GM18861 (cell line): ENCODE results near the gene SLC12A7.
"Not testable (repeated sequence)": the region's sequence is repeated elsewhere in the genome, so short reads cannot be mapped to it uniquely, and the experiment has no call there.

ENCODE experiments used
- ATAC-seq: cut with Tn5 transposase; IDR thresholded peaks from one replicate; pipeline ENCODE4 v1.9.1; 2021; ENCODE audit not compliant: unreplicated experiment

The SLC12A7 gene

DNA sequence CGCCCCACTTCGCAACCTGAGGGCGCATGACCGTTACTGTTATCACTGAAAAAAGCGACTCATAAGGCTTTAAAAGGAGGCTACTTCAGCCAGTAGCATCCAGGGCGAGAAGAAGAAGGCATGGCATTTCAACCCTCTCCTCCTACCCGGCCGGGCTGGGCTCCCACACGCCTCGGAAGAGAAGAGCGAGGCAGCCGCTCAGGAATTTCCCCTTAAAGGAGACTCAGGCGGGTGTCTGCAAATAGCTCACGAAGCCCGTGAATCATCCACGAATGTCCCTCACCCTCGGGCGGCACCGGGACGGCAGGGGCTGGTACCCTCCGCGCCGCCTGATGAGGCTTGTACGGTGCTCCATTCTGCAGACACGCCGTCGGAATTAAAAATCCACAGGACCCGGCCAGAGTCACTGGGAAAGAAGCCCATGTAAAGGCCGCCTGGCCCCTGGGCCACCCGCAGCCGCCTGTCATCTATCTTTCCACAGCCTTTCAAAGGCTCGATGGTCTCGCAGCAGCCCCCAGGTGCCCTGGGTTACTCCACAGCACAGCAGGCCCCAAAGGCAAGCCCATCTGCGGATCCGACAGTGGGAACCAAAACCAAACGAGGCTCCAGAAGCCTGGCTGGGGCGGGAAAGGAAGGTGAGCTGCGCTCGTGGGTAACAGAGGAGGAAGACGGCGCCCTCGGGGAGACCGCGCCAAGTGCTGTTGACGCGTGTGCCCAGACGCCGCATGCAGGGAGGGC, 11.8 kb downstream of the SLC12A7 start:
- ATAC-seq = no peak

DNA sequence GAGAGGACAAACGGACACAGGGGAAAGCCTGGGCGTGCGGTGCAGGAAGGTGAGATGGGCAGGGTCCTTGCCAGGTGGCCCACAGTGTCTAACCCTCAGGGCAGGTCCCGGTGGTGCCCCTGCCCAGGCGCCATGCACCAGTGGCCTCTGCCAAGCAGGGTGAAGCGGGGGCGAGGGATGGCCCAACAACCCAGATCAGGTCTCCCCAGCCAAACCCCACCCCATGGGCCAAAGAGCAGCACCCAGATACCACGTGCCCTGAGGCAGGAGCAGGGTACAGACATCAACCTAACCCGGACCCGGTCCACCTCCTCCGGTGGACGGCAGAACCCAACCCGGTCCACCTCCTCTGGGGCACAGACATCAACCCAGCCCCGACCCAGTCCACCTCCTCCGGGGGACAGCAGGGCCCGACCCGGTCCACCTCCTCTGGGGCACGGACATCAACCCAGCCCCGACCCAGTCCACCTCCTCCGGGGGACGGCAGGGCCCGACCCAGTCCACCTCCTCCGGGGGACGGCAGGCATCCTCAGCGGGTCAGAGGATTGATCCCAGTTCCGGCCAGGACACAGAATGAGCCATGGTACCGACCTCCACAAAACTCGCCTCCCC, 12.8 kb downstream of the SLC12A7 start:
- no peak for ATAC-seq

DNA sequence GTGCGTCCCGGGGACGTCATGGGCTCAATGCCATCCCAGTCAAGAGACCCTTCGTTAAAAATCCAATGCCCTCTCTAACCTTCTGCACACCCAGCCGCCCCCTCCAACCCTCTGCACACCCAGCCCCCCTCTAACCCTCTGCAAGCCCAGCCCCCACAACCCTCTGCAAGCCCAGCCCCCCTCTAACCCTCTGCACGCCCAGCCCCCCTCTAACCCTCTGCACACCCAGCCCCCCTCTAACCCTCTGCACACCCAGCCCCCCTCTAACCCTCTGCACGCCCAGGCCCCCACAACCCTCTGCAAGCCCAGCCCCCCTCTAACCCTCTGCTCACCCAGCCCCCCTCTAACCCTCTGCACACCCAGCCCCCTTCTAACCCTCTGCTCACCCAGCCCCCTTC, 13.9 kb downstream of the SLC12A7 start:
- ATAC-seq = not testable (repeated sequence)

DNA sequence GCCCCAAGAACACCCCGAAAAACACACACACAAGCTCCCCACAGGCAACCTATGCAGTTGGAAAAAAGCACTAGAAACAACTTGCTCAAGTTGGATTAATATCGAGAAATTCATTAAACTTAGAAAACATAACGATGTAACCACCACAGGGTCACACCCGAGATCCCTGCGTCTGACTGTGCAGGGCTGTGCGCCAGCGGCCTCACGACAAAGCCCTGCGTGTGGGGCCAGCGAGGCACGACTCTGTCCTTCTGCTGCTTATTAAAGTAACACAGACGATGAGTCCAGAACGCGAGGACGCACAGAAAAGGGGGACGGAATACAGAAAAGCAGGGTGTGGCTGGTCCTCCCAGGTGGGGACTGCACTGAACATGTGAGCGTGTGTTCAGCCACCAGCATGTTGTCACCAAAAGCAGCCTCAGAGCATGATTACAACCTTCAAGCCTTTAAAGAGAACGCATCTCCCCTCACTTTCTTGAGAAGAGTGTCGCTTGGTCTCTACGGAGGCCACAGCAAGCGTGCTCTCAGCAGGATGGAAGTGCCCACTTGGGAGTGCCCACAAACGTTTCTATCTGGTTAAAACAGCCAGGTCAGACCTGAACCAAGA, 14.4 kb downstream of the SLC12A7 start:
- ATAC-seq = no peak

- no peak for ATAC-seq
These were observed 15.0 kb downstream of the SLC12A7 start for GRCh38 chr5:1096838-1097237.

- ATAC-seq = no peak
These were observed 15.9 kb downstream of the SLC12A7 start for GRCh38 chr5:1095990-1096363.

GRCh38 chr5:1095302-1095989, 16.4 kb downstream of the SLC12A7 start:
- ATAC-seq = no peak

- no peak for ATAC-seq
These were observed 17.1 kb downstream of the SLC12A7 start for GRCh38 chr5:1094670-1095190.

DNA sequence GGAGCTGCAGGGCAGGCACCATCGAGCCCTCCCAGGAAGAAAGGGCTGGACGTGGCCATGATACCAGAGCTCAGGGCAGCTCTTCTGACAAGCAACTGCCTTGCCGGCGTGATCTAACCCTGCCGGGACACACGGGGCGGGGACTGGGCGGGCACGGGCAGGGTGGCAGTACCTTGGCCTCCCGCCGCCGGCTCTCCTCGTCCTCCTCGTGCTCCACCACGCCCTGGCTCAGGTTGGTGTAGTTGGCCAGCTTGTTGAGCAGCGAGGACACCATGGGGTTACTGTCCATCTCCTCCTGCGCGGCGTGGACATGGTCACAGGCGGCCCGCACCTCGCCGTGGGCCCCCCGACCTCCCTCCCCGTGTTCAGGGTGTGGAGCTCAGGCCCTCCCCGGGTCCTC, 18.5 kb downstream of the SLC12A7 start:
- ATAC-seq = no peak

- no peak for ATAC-seq
These were observed 19.7 kb downstream of the SLC12A7 start for GRCh38 chr5:1092122-1092521.

- ATAC-seq = no peak
These were observed 20.2 kb downstream of the SLC12A7 start for GRCh38 chr5:1091632-1092031.

- no peak for ATAC-seq
These were observed 21.3 kb downstream of the SLC12A7 start for GRCh38 chr5:1090538-1090937.

- ATAC-seq = no peak
These were observed 22.2 kb downstream of the SLC12A7 start for GRCh38 chr5:1089621-1090040.

- ATAC-seq = no peak
These were observed 22.7 kb downstream of the SLC12A7 start for GRCh38 chr5:1089146-1089545.

DNA sequence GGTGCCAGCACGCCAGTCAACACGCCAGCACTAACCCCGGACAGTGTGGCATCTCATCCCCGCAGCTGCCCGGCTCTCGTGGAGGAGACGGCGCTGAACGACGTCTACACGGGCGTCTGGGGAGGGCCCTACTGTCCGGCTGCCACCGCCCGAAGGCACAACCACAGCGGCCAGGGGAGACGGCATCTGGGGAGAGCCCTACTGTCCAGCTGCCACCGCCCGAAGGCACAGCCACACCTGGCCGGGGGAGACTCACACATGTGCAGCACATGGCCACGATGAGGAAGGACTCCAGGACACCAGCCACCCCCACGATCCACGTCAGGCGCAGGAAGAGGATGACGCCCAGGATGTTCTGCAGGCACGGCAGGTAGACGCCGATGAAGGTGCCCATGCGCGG, 23.1 kb downstream of the SLC12A7 start:
- ATAC-seq = no peak

DNA sequence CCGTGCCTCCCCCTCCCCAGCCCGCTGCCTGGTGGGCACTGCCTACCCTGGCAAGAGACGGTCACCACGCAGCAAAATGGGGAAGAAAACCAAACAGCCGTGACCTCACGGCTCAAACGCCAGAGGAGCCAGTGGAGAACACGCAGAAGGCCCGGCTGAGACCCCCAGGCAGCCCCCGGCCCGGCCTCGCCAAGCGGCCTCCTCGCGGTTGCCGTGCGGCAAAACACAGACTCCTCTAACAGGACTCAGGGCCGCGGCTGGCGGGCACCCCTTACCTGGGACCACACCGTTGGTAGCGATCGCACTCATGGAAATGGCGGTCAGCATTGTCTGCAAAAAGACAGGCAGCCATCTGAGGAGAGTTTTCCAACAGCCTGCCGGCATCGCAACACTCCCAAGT, 23.8 kb downstream of the SLC12A7 start:
- no peak for ATAC-seq

- no peak for ATAC-seq
These were observed 24.4 kb downstream of the SLC12A7 start for GRCh38 chr5:1087428-1087827.

- ATAC-seq = no peak
These were observed 25.0 kb downstream of the SLC12A7 start for GRCh38 chr5:1086871-1087270.

DNA sequence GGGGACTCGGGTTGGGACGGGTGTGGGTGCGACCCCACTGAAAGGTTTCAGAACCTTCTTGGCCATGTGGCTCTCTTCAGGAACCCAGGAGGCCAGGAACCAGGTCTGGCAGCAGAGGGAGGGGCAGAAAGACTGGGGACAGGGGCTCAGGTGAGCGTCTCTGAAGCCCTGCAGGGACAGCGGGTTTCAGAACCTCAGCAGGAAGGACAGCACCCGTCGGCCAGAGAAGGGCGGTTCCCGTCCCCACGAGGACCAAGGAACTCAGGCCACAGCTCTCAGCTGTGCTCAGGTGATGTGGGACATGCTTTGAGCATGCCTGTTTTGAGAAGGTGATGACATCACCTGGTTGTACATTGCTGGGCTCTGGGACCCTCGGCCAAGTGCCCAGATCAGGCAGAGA, 25.7 kb downstream of the SLC12A7 start:
- ATAC-seq = no peak

- ATAC-seq = no peak
These were observed 26.5 kb downstream of the SLC12A7 start for GRCh38 chr5:1085391-1085790.

GRCh38 chr5:1083823-1084605, 27.8 kb downstream of the SLC12A7 start:
- ATAC-seq = no peak
